ENCODE measurements around the gene FSIP2.

DNA sequence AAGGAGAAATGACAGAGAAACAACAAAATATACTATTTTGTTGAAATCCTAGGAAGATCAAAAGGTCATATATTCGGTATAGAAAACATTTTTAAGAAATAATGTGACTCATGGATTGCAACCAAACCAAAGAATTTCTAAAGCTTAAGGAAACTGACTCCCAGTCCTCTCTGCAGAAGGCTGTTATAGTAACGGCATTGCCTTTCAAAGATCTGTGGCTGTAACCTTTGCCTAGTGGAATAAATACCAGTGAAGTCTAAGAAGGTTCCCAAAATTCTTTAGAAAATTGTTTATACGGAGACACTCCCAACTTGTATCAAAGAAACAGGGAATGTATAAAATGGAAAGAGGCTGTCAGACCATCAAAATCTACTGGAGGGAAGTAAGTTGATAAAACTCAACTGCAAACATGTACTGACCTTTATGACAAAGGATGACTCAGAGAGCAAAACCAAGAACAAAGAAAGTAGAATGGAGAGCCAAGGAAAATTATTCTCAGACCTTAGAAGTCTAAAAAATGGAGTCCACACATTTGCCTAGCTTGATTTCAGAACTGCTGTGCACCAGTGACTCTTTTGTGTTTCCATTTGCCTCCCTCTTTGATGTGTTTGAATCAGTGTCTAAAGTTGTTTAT is 48.6 kb upstream of the FSIP2 start:
- no peak for TF ChIP-seq TAF1 (IDR thresholded peaks at IDR 0.05; ENCODE audit: borderline replicate concordance, low read depth, low read length)
- TF ChIP-seq POLR2A (IDR thresholded peaks at IDR 0.05; ENCODE audit: low read depth, low read length), result no peak
- TF ChIP-seq POLR2AphosphoS5 (IDR thresholded peaks at IDR 0.05; ENCODE audit: low read depth, low read length), result no peak
